Esophagus squamous epithelium (tissue), 5 donors: ENCODE data around the gene IQCK. TPM values are rescaled to one million over a fixed set of nuclear protein-coding genes. Genes with fewer than 3 reads are reported as not detected.

ENCODE experiments used
- DNase-seq: peaks from one replicate; lab custom pipeline; 2025; lab: John Stamatoyannopoulos, UW
- H3K27ac ChIP-seq, 4 donors: fragments of 200-600 bp; sonication (generic); one replicate each; pipeline ENCODE4 v1.5.1; 2016 to 2019; ENCODE audit warnings: mild to moderate bottlenecking in 1 of 4
- H3K27me3 ChIP-seq, 4 donors: fragments of 200-600 bp; sonication (generic); 1 replicate in 3 of 4; 2 replicates in 1 of 4; pipeline versions ENCODE4 v1.5.1 to v1.6.0; 2017 to 2021; ENCODE audit warnings: antibody characterized with exemption in 1 of 4
- H3K36me3 ChIP-seq, 3 donors: fragments of 200-600 bp; sonication (generic); one replicate each; pipeline ENCODE4 v1.5.1; 2016 to 2019
- H3K4me1 ChIP-seq, 3 donors: fragments of 200-600 bp; sonication (generic); one replicate each; pipeline ENCODE4 v1.5.1; 2017 to 2019
- H3K4me3 ChIP-seq, 4 donors: fragments of 200-600 bp; sonication (generic); 1 replicate in 3 of 4; 2 replicates in 1 of 4; pipeline ENCODE4 v1.5.1; 2016 to 2019; ENCODE audit warnings: mild to moderate bottlenecking in 2 of 4, moderate library complexity in 1 of 4
- H3K9me3 ChIP-seq, 3 donors: fragments of 200-600 bp; sonication (generic); one replicate each; pipeline ENCODE4 v1.5.1; 2016 to 2019
- POLR2A ChIP-seq, 4 donors: fragments of 450-650 bp; IDR thresholded peaks; one replicate each; pipeline ENCODE4 v1.6.1; 2017; ENCODE audit warnings: antibody characterized with exemption in 4 of 4, mild to moderate bottlenecking in 4 of 4, moderate library complexity in 3 of 4
- WGBS, 2 donors: methylation state at CpG; one replicate each; pipeline ENCODE4 v1.1.5; 2018; 5-methylcytosine and 5-hydroxymethylcytosine counted together
- intact Hi-C: fragments of 100-400 bp; cut with DNase I; formaldehyde crosslinking; loops from one replicate; pipeline ENCODE4 v1.15.0; 2022
- total RNA-seq, 4 donors: library from RNA; depleted of rRNA; stranded (reverse); fragments of >200 nt; gene quantifications; one replicate each; pipeline ENCODE4 v1.1.0, GENCODE V29; 2016
- TF ChIP-seq, protein P1 (sequence below), 6 experiments: fragments of 450-650 bp in 4 of 6; fragments of 200-600 bp in 2 of 6; sonication (generic) in 2 of 6; IDR thresholded peaks; one replicate each; pipeline ENCODE4 v1.5.1; 2016 to 2019; ENCODE audit warnings: antibody characterized with exemption in 6 of 6, mild to moderate bottlenecking in 4 of 6, moderate library complexity in 4 of 6
- donor health status: DM: yes; HTN: yes; CAD: no.

The IQCK gene
- total RNA-seq, 4 donors from 2014 or later: 2.2 to 9.3 (median 6.1) TPM

DNA sequence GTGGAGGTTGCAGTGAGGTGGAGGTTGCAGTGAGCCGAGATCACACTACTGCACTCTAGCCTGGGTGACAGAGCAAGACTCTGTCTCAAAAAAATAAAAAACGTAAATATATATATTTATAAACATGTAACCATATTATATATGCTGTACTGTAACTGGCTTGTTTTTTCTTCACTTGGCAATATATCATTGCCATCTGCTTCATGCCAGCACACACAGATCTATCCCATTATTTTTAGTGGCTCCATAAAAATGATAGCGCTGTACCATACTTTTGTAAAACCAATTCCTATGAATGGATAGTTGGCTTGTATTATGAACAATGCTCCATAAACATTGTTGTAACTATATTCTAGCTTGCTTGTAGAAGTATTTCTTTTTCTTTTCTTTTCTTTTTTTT lies 117.1 kb downstream of the IQCK start:
- WGBS, 2 donors: 88 to 97% methylated on average over 3 of the region's 3 CpGs
- intact Hi-C loops: no loop called here
- H3K4me1 ChIP-seq: no peaks in the 10 kb centered on the region
- DNase-seq: no peak
- no peak overlapping the region for H3K4me3 ChIP-seq
- H3K27me3 ChIP-seq: no peaks in the 10 kb centered on the region
- no peaks in the 10 kb centered on the region for H3K36me3 ChIP-seq
- TF ChIP-seq, protein P1, sequence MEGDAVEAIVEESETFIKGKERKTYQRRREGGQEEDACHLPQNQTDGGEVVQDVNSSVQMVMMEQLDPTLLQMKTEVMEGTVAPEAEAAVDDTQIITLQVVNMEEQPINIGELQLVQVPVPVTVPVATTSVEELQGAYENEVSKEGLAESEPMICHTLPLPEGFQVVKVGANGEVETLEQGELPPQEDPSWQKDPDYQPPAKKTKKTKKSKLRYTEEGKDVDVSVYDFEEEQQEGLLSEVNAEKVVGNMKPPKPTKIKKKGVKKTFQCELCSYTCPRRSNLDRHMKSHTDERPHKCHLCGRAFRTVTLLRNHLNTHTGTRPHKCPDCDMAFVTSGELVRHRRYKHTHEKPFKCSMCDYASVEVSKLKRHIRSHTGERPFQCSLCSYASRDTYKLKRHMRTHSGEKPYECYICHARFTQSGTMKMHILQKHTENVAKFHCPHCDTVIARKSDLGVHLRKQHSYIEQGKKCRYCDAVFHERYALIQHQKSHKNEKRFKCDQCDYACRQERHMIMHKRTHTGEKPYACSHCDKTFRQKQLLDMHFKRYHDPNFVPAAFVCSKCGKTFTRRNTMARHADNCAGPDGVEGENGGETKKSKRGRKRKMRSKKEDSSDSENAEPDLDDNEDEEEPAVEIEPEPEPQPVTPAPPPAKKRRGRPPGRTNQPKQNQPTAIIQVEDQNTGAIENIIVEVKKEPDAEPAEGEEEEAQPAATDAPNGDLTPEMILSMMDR (IDR thresholded peaks at IDR 0.05): no peak
- TF ChIP-seq POLR2A (IDR thresholded peaks at IDR 0.05): no peak
- no peak overlapping the region for H3K27ac ChIP-seq
- no peaks in the 10 kb centered on the region for H3K9me3 ChIP-seq

GRCh38 chr16:19835968-19836421 lies 117.9 kb downstream of the IQCK start:
- intact Hi-C loops: no loop called here
- H3K9me3 ChIP-seq: no peaks in the 10 kb centered on the region
- no peak overlapping the region for H3K27ac ChIP-seq
- H3K36me3 ChIP-seq: no peaks in the 10 kb centered on the region
- no peak for DNase-seq
- no peaks in the 10 kb centered on the region for H3K4me1 ChIP-seq
- H3K27me3 ChIP-seq: no peaks in the 10 kb centered on the region
- TF ChIP-seq, protein P1 (IDR thresholded peaks at IDR 0.05): no peak
- TF ChIP-seq POLR2A (IDR thresholded peaks at IDR 0.05): no peak
- H3K4me3 ChIP-seq: no peak overlapping the region

GRCh38 chr16:19837331-19837980 lies 119.4 kb downstream of the IQCK start:
- intact Hi-C loops: no loop called here
- WGBS, 2 donors: 63% methylated on average over 6 of the region's 6 CpGs
- no peaks in the 10 kb centered on the region for H3K9me3 ChIP-seq
- TF ChIP-seq, protein P1 (IDR thresholded peaks at IDR 0.05): no peak
- no peak for TF ChIP-seq POLR2A (IDR thresholded peaks at IDR 0.05)
- no peaks in the 10 kb centered on the region for H3K27me3 ChIP-seq
- H3K4me3 ChIP-seq: no peak overlapping the region
- no peak overlapping the region for H3K27ac ChIP-seq
- DNase-seq: no peak
- no peaks in the 10 kb centered on the region for H3K36me3 ChIP-seq
- H3K4me1 ChIP-seq: no peaks in the 10 kb centered on the region

DNA sequence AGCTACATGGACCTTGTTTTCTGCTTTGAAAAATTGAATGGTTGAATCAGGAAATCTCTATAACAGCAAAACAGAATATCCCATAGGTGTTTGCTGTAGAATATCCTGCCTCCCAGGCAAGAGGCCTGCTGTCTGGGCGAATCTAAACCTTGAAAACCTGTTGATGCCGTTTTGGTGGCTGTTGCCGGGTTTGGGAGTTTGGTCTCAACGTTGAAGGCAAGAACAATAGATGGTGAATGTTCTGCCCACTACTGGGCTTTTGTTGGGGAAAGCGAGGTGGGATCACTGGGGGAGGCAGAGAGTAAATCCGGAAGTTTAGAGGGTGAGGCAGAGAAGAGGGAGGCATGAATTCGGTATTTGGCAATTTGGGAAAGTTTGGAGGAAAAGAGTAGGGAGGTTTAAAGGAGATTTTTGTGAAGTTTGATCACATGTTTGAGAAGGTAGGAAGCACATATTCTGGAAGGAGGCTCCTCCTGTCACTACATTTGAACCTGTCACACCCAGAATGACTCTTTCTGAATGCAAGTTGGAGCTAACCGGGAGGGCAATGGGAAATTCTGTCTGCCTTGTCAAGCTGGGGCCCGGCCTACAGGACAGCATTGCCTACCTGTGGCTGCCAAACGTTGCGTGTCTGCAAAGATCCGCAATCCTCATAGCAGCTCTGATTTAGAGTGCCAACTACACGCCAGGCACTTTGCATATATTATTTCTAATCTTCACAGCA lies 120.1 kb downstream of the IQCK start:
- TF ChIP-seq, protein P1 (IDR thresholded peaks at IDR 0.05): no peak
- Histone ChIP-seq H3K4me1 (no peaks in the 10 kb centered on the region), H3K4me3 (no peak overlapping the region), H3K27me3 (no peaks in the 10 kb centered on the region), H3K36me3 (no peaks in the 10 kb centered on the region), H3K9me3 (no peaks in the 10 kb centered on the region), H3K27ac (no peak overlapping the region)
- no peak for DNase-seq
- intact Hi-C loops: no loop called here
- WGBS, 2 donors: 76 to 89% methylated on average over 11 to 13 of the region's 13 CpGs

- Histone ChIP-seq H3K27me3 (no peaks in the 10 kb centered on the region), H3K4me1 (peaks cover 0 to 3% (median 0%) of the 10 kb centered on the region in 3 donors), H3K27ac (no peak overlapping the region), H3K36me3 (no peaks in the 10 kb centered on the region), H3K9me3 (no peaks in the 10 kb centered on the region), H3K4me3 (no peak overlapping the region)
- WGBS, 2 donors: 51 to 70% methylated on average over 3 of the region's 3 CpGs
- no peak for DNase-seq
- intact Hi-C loops: no loop called here
- TF ChIP-seq POLR2A (IDR thresholded peaks at IDR 0.05): no peak
- TF ChIP-seq, protein P1 (IDR thresholded peaks at IDR 0.05): no peak
Observed at GRCh38 chr16:19840524-19841110, 122.5 kb downstream of the IQCK start.
